GM12878 (cell line): ENCODE measurements around the gene CORO2B. TPM values are rescaled to one million over a fixed set of nuclear protein-coding genes. Genes with fewer than 3 reads are reported as not detected.

ENCODE experiments used
- BHLHE40 ChIP-seq, 2 experiments: fragments of 450-650 bp in 1 of 2; IDR thresholded peaks; 2 replicates each; pipeline ENCODE4 v1.6.1; 2011 to 2017; ENCODE audit warnings: low read depth in 2 of 2, borderline replicate concordance in 1 of 2, improper control_type of control experiment in 1 of 2, low read length in 1 of 2, mild to moderate bottlenecking in 1 of 2
- POLR2AphosphoS5 ChIP-seq: IDR thresholded peaks from 2 replicates; pipeline ENCODE4 v1.6.1; 2011; ENCODE audit warnings: mild to moderate bottlenecking, low read length, inconsistent platforms
- TARDBP ChIP-seq: IDR thresholded peaks from 2 replicates; pipeline ENCODE4 v1.6.1; 2016; ENCODE audit warnings: borderline replicate concordance
- polyA plus RNA-seq, 11 experiments: library from polyadenylated mRNA; depleted of rRNA in 4 of 11; unstranded in 6 of 11; stranded (reverse) in 5 of 11; fragments of >200 nt; fragmentation: Nextera tagmentation in 4 of 11; fragmentation: Illumina TruSeq in 1 of 11; extraction: Ambion mirVana in 4 of 11; extraction: Trizol in 1 of 11; gene quantifications; 1 replicate in 1 of 11; 2 replicates in 10 of 11; pipeline versions ENCODE4 v1.2.1 to v1.2.3, GENCODE V29; 2011 to 2016; ENCODE audit warnings: inconsistent platforms in 2 of 11, missing spikeins in 2 of 11, low read depth in 1 of 11
- total RNA-seq, 4 experiments: library from RNA; depleted of rRNA in 3 of 4; stranded (reverse); fragments of >200 nt in 3 of 4; fragmentation: Illumina TruSeq in 1 of 4; extraction: Trizol in 1 of 4; gene quantifications; 2 replicates each; pipeline versions ENCODE4 v1.2.1 to v1.2.3, GENCODE V29; 2013 to 2021
- TF ChIP-seq, protein P1 (sequence below): IDR thresholded peaks from 2 replicates; pipeline ENCODE4 v1.6.1; 2012; ENCODE audit warnings: improper control_type of control experiment, low read depth, low read length; ENCODE audit not compliant: insufficient replicate concordance
- TF ChIP-seq, protein P2 (sequence below): fragments of 450-650 bp; formaldehyde crosslinking; IDR thresholded peaks from 2 replicates; pipeline ENCODE4 v1.4.0; 2020; ENCODE audit warnings: mild to moderate bottlenecking, moderate library complexity

The CORO2B gene
- total and polyA plus RNA-seq, 10 of the 15 experiments (the other 5 are each of a cell fraction or from before 2014, with no cell fraction given), result 0.05 to 0.73 (median 0.13) TPM; not detected in 4

DNA sequence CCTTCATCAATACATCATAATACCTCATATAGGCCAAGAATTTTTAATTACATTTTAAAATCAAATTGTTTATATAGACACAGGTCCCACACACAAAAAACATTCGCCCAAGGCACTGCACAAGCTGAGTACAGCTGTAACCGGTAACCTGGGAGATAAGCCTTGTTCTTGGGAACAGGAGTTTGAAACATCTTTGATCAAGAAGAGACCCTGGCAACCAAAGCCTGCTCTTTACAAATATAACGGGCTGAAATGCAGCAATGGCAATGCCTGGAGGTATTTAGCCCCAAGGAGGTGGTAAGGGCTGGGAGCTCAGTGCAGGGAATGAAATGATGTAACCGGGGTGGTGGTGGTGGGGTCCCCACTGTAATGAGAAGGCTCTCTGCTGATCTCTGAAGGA, 7.2 kb upstream of the CORO2B start (continued):
- TF ChIP-seq, protein P1, sequence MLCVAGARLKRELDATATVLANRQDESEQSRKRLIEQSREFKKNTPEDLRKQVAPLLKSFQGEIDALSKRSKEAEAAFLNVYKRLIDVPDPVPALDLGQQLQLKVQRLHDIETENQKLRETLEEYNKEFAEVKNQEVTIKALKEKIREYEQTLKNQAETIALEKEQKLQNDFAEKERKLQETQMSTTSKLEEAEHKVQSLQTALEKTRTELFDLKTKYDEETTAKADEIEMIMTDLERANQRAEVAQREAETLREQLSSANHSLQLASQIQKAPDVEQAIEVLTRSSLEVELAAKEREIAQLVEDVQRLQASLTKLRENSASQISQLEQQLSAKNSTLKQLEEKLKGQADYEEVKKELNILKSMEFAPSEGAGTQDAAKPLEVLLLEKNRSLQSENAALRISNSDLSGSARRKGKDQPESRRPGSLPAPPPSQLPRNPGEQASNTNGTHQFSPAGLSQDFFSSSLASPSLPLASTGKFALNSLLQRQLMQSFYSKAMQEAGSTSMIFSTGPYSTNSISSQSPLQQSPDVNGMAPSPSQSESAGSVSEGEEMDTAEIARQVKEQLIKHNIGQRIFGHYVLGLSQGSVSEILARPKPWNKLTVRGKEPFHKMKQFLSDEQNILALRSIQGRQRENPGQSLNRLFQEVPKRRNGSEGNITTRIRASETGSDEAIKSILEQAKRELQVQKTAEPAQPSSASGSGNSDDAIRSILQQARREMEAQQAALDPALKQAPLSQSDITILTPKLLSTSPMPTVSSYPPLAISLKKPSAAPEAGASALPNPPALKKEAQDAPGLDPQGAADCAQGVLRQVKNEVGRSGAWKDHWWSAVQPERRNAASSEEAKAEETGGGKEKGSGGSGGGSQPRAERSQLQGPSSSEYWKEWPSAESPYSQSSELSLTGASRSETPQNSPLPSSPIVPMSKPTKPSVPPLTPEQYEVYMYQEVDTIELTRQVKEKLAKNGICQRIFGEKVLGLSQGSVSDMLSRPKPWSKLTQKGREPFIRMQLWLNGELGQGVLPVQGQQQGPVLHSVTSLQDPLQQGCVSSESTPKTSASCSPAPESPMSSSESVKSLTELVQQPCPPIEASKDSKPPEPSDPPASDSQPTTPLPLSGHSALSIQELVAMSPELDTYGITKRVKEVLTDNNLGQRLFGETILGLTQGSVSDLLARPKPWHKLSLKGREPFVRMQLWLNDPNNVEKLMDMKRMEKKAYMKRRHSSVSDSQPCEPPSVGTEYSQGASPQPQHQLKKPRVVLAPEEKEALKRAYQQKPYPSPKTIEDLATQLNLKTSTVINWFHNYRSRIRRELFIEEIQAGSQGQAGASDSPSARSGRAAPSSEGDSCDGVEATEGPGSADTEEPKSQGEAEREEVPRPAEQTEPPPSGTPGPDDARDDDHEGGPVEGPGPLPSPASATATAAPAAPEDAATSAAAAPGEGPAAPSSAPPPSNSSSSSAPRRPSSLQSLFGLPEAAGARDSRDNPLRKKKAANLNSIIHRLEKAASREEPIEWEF, result no peak
- TF ChIP-seq, protein P2, sequence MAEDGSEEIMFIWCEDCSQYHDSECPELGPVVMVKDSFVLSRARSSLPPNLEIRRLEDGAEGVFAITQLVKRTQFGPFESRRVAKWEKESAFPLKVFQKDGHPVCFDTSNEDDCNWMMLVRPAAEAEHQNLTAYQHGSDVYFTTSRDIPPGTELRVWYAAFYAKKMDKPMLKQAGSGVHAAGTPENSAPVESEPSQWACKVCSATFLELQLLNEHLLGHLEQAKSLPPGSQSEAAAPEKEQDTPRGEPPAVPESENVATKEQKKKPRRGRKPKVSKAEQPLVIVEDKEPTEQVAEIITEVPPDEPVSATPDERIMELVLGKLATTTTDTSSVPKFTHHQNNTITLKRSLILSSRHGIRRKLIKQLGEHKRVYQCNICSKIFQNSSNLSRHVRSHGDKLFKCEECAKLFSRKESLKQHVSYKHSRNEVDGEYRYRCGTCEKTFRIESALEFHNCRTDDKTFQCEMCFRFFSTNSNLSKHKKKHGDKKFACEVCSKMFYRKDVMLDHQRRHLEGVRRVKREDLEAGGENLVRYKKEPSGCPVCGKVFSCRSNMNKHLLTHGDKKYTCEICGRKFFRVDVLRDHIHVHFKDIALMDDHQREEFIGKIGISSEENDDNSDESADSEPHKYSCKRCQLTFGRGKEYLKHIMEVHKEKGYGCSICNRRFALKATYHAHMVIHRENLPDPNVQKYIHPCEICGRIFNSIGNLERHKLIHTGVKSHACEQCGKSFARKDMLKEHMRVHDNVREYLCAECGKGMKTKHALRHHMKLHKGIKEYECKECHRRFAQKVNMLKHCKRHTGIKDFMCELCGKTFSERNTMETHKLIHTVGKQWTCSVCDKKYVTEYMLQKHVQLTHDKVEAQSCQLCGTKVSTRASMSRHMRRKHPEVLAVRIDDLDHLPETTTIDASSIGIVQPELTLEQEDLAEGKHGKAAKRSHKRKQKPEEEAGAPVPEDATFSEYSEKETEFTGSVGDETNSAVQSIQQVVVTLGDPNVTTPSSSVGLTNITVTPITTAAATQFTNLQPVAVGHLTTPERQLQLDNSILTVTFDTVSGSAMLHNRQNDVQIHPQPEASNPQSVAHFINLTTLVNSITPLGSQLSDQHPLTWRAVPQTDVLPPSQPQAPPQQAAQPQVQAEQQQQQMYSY, result no peak
- TF ChIP-seq TARDBP, result no peak
- no peak for TF ChIP-seq POLR2AphosphoS5
- no peak for TF ChIP-seq BHLHE40 (IDR thresholded peaks at IDR 0.05; ENCODE audit: borderline replicate concordance in 1 of 2, low read depth in 2 of 2, low read length in 1 of 2)
- TF ChIP-seq, all 136 proteins: peak for 0
